ENCODE measurements around the gene BMPR1A. TPM values are rescaled to one million over a fixed set of nuclear protein-coding genes. Genes with fewer than 3 reads are reported as not detected.

BMPR1A gene
- total RNA-seq, 6 experiments from 2014 or later: 41.9 to 50.5 (median 46.6) TPM

GRCh38 chr10:86709396-86710185 lies 46.8 kb upstream of the BMPR1A start:
- H3K27me3 Mint-ChIP-seq (ENCODE audit: insufficient read depth): no peaks in the 10 kb centered on the region; the same call in 1 of the 2 replicates
- H3K9me3 Mint-ChIP-seq: no peaks in the 10 kb centered on the region
- no peak overlapping the region for H3K4me3 Mint-ChIP-seq
- no peaks in the 10 kb centered on the region for H3K36me3 Mint-ChIP-seq (ENCODE audit: low read depth)
- no peak for TF ChIP-seq CTCF (IDR thresholded peaks at IDR 0.05)
- no peak for DNase-seq
- peaks cover 13% of the 10 kb centered on the region for H3K4me1 Mint-ChIP-seq (ENCODE audit: low read depth)
- peak overlapping the region; percentile 42; the same call in 1 of the 2 replicates for H3K27ac Mint-ChIP-seq

- H3K9me3 Mint-ChIP-seq: no peaks in the 10 kb centered on the region
- TF ChIP-seq CTCF (IDR thresholded peaks at IDR 0.05): peak; percentile 93
- peak overlapping the region; percentile 88 for H3K27ac Mint-ChIP-seq
- peaks cover 13% of the 10 kb centered on the region for H3K4me1 Mint-ChIP-seq (ENCODE audit: low read depth)
- DNase-seq: peak; percentile 86
- peaks cover 2% of the 10 kb centered on the region; the same call in 1 of the 2 replicates for H3K27me3 Mint-ChIP-seq (ENCODE audit: insufficient read depth)
- H3K4me3 Mint-ChIP-seq: peak overlapping the region; percentile 80
- H3K36me3 Mint-ChIP-seq (ENCODE audit: low read depth): no peaks in the 10 kb centered on the region
Observed at GRCh38 chr10:86710987-86711512, 45.4 kb upstream of the BMPR1A start.

- peaks cover 13% of the 10 kb centered on the region for H3K4me1 Mint-ChIP-seq (ENCODE audit: low read depth)
- DNase-seq: peak; percentile 13
- no peaks in the 10 kb centered on the region for H3K36me3 Mint-ChIP-seq (ENCODE audit: low read depth)
- no peaks in the 10 kb centered on the region for H3K9me3 Mint-ChIP-seq
- peak overlapping the region; percentile 86 for H3K4me3 Mint-ChIP-seq
- peaks cover 2% of the 10 kb centered on the region; the same call in 1 of the 2 replicates for H3K27me3 Mint-ChIP-seq (ENCODE audit: insufficient read depth)
- H3K27ac Mint-ChIP-seq: peak overlapping the region; percentile 87
- no peak for TF ChIP-seq CTCF (IDR thresholded peaks at IDR 0.05)
Observed at GRCh38 chr10:86711513-86712316, 44.7 kb upstream of the BMPR1A start.

- no peaks in the 10 kb centered on the region for H3K9me3 Mint-ChIP-seq
- peaks cover 13% of the 10 kb centered on the region for H3K4me1 Mint-ChIP-seq (ENCODE audit: low read depth)
- TF ChIP-seq CTCF (IDR thresholded peaks at IDR 0.05): no peak
- H3K4me3 Mint-ChIP-seq: peak overlapping the region; percentile 86
- H3K27me3 Mint-ChIP-seq (ENCODE audit: insufficient read depth): peaks cover 2% of the 10 kb centered on the region; the same call in 1 of the 2 replicates
- peak overlapping the region; percentile 87 for H3K27ac Mint-ChIP-seq
- no peak for DNase-seq
- H3K36me3 Mint-ChIP-seq (ENCODE audit: low read depth): no peaks in the 10 kb centered on the region
Observed at GRCh38 chr10:86712317-86712707, 44.1 kb upstream of the BMPR1A start.

- DNase-seq: no peak
- peaks cover 13% of the 10 kb centered on the region for H3K4me1 Mint-ChIP-seq (ENCODE audit: low read depth)
- H3K27me3 Mint-ChIP-seq (ENCODE audit: insufficient read depth): peaks cover 3% of the 10 kb centered on the region
- TF ChIP-seq CTCF (IDR thresholded peaks at IDR 0.05): no peak
- no peaks in the 10 kb centered on the region for H3K36me3 Mint-ChIP-seq (ENCODE audit: low read depth)
- no peak overlapping the region for H3K27ac Mint-ChIP-seq
- no peaks in the 10 kb centered on the region for H3K9me3 Mint-ChIP-seq
- no peak overlapping the region for H3K4me3 Mint-ChIP-seq
Observed at GRCh38 chr10:86715156-86715795, 41.1 kb upstream of the BMPR1A start.
